Measurements from ENCODE around the gene SSC5D.

DNA sequence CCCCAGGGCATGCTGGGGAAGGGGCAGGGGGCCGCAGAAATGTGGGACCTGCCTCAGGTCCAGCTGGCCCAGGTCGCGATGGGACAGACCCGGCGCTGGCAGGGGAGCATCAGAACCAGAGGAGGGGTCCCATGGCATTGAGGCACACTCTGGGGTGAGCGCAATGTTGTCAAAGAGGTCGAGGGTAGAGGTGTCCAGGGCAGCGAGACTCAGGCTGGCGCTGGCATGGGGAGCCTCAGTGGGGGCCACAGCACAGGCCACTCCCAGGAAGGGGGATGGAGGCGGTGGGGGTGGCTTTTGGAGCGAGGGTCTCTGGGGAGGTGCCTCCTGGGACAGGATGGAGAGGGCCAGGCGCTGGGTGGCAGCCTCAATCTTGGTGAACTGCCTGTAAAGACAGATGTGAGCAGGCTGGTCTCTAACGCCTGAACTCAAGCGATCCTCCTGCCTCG is 24.6 kb upstream of the SSC5D start:
- TF ChIP-seq ARNTL (CRISPR knock-in tag; IDR thresholded peaks at IDR 0.05; ENCODE audit: borderline replicate concordance, low read depth): no peak
- TF ChIP-seq RARB (CRISPR knock-in tag; IDR thresholded peaks at IDR 0.05): no peak
- TF ChIP-seq BACH2 (CRISPR knock-in tag; IDR thresholded peaks at IDR 0.05; ENCODE audit: borderline replicate concordance): no peak
- no peak for TF ChIP-seq GLIS3 (CRISPR knock-in tag; IDR thresholded peaks at IDR 0.05)
- TF ChIP-seq CREB5 (CRISPR knock-in tag; IDR thresholded peaks at IDR 0.05; ENCODE audit: low read depth): no peak
- no peak for TF ChIP-seq ZNF565 (CRISPR knock-in tag; conservative IDR thresholded peaks at IDR 0.05; ENCODE audit: low read depth)
- no peak for TF ChIP-seq ZFP3 (CRISPR knock-in tag; IDR thresholded peaks at IDR 0.05)
- no peak for TF ChIP-seq ESRRG (CRISPR knock-in tag; IDR thresholded peaks at IDR 0.05)
- TF ChIP-seq CSDC2 (CRISPR knock-in tag; IDR thresholded peaks at IDR 0.05): no peak
- TF ChIP-seq ZC3H10 (CRISPR knock-in tag; IDR thresholded peaks at IDR 0.05): no peak
- no peak for TF ChIP-seq ZNF8 (CRISPR knock-in tag; IDR thresholded peaks at IDR 0.05)
- no peak for TF ChIP-seq TCF4 (CRISPR knock-in tag; IDR thresholded peaks at IDR 0.05; ENCODE audit: borderline replicate concordance)

Measured in SK-N-SH treated with all-trans-retinoic acid at 6 μM for 48 hours (cell line).